GM21447 (cell line): Measurements from ENCODE around the gene HDC.

ENCODE experiments used
- ATAC-seq: cut with Tn5 transposase; IDR thresholded peaks from one replicate; pipeline ENCODE4 v1.9.1; 2021; ENCODE audit not compliant: unreplicated experiment

HDC gene

DNA sequence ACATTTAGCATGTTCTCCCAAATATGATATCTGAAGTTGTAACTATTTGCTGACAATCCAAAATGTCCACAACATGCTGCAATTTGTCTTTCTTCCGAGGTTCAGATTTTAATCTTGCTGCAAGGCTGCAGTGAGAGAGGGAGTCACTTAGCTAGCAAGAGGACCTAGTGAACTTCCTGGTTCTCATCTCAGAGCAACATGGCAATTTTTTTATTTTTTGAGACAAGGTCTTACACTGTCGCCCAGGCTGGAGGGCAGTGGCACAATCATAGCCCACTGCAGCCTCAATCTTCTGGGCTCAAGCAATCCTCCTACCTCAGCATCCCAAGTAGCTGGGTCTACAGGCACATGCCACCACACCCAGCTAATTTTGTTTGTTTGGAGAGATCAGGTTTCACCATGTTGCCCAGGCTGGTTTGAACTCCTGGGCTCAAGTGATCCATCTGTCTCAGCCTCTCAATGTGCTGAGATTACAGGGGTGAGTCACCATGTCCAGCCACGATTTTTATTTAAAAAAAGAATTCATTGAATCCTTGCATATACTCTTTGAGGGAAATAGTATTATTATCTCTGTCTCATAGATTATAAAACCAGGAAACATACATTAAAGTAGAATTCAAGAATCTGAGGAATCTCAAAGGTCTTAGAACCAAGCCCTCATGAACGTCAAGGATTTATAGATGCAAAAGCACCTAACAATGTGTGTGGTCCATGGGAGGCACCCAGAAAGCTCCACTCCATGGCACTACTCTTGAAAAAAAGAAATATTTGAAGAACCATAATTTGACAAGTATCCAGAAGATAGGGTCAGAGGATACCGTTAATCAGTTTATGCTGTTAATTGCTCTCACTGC is 9.1 kb downstream of the HDC start:
- ATAC-seq, result no peak

DNA sequence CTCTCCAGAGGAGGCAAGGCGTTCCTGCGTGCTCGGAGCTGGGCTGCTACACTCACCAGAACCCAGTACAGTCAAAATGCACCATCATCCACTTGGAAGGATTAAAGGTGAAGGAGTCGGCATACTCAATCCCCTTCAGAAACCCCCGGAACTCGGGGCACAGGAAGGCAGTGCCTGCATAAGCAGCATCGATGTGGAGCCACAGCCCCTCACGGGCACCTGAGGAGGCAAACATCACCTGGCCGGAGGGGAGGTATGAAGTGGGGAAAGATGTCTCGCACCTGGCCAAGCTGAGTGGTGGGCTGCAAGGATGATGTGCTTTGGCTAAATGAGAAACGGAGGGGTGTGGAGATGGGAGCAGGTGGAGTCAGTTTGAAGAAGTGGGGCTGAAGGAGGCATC is 13.0 kb downstream of the HDC start:
- ATAC-seq, result no peak

GRCh38 chr15:50251638-50252182 is 13.8 kb downstream of the HDC start:
- no peak for ATAC-seq

DNA sequence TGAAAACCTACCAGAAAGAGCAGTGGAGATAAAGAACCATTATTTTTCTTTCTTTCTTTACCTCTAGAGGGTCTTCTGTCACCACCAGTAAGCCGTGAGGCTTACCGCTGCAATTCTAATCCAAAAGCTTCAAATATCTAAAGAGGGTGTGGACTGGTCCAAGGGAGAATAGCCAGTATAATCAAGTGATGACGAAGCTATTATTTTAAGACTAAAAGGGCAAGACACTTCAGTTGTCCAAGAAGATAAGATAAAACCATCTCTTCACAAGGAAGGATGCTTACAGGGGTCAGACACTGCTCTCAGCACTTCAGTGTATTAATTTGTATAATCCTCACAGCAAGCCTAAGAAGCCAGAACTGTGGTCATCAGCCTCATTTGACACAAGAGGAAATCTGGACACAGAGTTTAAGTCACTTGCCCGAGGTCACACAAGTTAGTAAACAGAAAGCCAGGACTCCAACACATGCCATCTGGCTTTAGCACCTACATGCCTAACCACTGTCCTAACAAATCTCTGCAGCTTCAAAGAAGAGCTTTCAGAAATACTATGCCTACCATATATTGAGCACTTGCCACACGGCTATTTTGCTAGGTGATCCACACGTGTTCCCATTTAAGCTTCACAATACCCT is 14.6 kb downstream of the HDC start:
- no peak for ATAC-seq

DNA sequence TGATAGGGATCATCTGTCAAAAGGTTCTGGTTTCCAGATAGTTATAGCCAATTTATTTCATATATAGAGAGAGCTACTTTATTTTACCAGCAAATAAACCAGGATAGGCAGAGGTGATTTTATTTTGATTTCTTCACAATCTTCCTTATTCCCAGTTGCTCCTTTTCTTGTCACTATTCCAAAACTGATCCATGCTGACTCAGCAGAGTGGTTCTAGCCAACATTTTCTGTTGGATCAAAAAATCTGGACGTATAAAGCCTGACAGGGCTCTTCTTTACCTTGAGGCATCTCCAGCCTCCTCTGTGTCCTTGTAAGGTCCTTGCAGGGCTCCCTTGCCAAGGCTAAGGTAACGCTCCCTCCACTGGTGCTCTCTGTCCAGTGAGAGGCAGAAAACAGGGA is 15.8 kb downstream of the HDC start:
- ATAC-seq, result no peak

DNA sequence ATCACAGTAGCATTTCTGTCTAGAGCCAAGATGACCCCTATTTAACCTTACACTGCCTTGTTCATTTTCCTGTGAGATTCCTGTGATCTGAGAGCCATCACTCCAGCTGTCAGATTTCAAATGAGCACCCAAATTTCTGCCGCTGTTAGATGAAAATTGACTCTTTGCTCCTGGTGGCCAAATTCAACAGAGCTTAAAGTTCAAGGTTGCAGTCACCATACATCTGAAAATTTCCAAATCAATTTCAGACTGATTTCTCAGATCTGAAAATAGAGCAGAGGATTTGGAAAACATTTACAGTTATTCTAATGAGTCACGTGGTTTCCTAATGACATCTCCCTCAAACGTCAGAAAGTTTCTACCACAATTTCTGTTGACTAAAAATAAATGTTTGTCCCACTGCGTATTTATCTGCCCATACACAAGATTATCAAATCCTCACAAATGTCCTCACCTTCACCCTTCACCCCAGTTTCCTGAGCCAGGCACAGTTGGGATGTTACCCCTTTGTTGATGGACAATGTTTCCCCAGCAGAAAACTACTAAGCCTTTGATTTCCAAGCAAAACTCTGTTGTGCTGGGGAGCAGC is 16.4 kb downstream of the HDC start:
- ATAC-seq, result no peak

- ATAC-seq, result peak; percentile 98
Observed at GRCh38 chr15:50247819-50248655, 17.5 kb downstream of the HDC start.

- ATAC-seq, result no peak
Observed at GRCh38 chr15:50246631-50247030, 18.9 kb downstream of the HDC start.

DNA sequence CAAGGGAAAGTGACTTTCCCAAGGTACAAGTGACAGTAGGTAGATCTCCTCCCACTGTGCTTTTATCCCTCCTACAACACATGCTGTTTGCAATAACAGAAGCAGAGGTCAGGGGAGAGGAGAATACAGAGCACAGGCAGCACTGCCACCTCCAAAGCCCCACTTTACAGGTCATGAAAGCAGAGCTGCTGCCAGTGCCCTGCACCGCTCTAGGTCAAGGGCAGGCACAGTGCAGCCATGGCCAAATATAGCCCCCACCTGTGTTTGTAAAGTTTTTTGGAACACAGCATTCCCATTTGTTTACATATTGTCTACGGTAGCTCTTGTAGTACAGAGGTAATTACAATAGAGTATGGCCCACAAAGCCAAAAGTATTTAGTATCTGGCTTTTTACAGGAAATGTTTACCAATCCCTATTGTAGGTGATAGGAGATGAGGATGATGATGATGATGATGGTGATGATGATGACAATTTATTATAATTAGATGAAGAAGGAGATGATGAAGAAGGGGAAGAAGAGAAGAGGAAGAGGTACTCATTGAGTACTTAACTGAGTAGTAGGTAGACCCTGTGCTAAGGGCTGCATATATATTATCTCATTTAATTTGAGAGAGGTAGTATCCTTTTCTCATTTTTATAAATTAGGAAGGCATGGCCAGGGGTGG is 20.4 kb downstream of the HDC start:
- no peak for ATAC-seq

DNA sequence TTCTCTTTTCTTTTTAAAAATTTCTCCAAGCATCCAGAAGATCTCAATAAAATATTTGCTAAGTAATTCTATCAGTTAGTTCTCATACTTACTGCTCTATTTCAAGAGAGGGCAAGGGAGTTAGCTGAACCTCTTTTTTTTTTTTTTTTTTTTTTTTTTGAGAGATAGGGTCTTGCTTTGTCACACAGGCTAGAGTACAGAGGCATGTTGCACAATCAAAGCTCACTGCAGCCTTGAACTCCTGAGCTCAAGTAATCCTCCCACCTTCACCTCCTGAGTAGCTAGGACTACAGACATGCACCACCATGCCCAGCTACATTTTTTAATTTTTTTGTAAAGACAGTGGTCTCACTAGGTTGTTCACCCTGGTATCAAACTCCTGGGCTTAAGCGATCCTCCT is 21.4 kb downstream of the HDC start:
- ATAC-seq, result no peak

GRCh38 chr15:50241684-50242450 is 23.7 kb downstream of the HDC start:
- no peak for ATAC-seq

- ATAC-seq, result no peak
Observed at GRCh38 chr15:50238255-50238654, 27.3 kb downstream of the HDC start.

GRCh38 chr15:50236433-50236832 is 29.1 kb downstream of the HDC start:
- no peak for ATAC-seq

GRCh38 chr15:50235794-50236193 is 29.7 kb downstream of the HDC start:
- ATAC-seq, result no peak

GRCh38 chr15:50234764-50235163 is 30.8 kb downstream of the HDC start:
- ATAC-seq, result no peak

DNA sequence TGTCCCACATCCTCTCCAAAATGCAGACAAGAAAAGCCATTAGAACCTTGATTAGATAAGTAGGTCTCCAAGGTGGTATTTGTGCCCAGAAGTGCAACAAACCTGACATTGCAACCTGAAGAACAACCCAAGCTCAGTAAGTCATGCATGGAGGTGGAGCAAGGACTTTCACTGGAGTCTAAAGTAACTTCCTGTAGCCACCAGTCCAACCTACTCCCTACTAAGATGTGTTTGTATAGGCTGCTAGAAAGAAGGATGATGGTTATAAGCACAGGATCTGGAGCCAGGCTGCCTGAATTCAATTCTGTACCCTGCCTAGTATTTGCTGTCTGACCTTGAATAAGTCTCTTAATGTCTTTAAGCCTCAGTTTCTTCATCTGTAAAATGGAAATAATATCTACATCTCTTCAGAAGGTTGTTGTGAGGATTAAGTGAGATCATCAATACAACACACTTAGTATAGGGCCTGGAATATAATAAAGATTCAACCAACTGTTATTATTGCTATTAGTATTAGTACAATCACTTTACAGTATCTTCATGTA is 32.3 kb downstream of the HDC start:
- no peak for ATAC-seq

DNA sequence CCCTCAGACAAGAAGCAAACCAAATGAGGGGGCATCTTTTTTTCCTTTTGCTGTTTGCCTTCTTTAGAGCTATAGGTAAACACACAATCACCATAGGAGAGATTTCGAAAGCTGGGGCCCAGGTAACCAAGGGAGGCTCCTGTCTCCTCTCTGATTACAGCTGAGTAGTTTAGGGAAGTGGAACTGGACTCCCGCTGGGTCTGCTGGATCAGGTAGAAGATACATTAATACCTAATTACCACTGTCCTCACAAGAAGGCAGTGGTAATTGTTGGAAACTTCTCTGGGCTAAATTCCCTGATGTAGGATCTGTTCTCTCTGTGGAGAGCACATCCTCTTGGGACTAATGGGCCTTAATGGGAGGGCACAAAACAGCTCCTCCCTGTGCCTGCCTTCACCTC is 32.7 kb downstream of the HDC start:
- ATAC-seq, result no peak

GRCh38 chr15:50231761-50232160 is 33.8 kb downstream of the HDC start:
- no peak for ATAC-seq

- ATAC-seq, result no peak
Observed at GRCh38 chr15:50229336-50229735, 36.2 kb downstream of the HDC start.

- ATAC-seq, result no peak
Observed at GRCh38 chr15:50228866-50229265, 36.7 kb downstream of the HDC start.
